ENCODE data around the gene EVPL. TPM values are rescaled to one million over a fixed set of nuclear protein-coding genes. Genes with fewer than 3 reads are reported as not detected.

Gene EVPL
- total RNA-seq, 2 donors from 2014 or later: 0.30 to 0.71 TPM

GRCh38 chr17:76054112-76054476, 27.0 kb upstream of the EVPL start:
- no peak for DNase-seq (ENCODE audit: low spot score)
- Histone ChIP-seq H3K27me3 (no peaks in the 10 kb centered on the region), H3K4me3 (no peak overlapping the region), H3K27ac (no peak overlapping the region), H3K36me3 (peaks cover 76% of the 10 kb centered on the region), H3K4me1 (peaks cover 0 to 8% of the 10 kb centered on the region in 2 donors), H3K9me3 (no peaks in the 10 kb centered on the region)
- no peak for TF ChIP-seq CTCF (IDR thresholded peaks at IDR 0.05)

GRCh38 chr17:76053246-76054111, 26.4 kb upstream of the EVPL start:
- H3K9me3 ChIP-seq: no peaks in the 10 kb centered on the region
- no peak for TF ChIP-seq CTCF (IDR thresholded peaks at IDR 0.05)
- no peaks in the 10 kb centered on the region for H3K27me3 ChIP-seq
- DNase-seq (ENCODE audit: low spot score): no peak
- H3K27ac ChIP-seq: no peak overlapping the region
- H3K4me1 ChIP-seq: peaks cover 0 to 8% of the 10 kb centered on the region in 2 donors
- H3K36me3 ChIP-seq: peaks cover 75% of the 10 kb centered on the region
- no peak overlapping the region for H3K4me3 ChIP-seq

GRCh38 chr17:76051561-76051960, 24.5 kb upstream of the EVPL start:
- no peak for DNase-seq (ENCODE audit: low spot score)
- Histone ChIP-seq H3K9me3 (no peaks in the 10 kb centered on the region), H3K4me3 (no peak overlapping the region), H3K4me1 (peaks cover 0 to 8% of the 10 kb centered on the region in 2 donors), H3K27ac (no peak overlapping the region), H3K36me3 (peaks cover 75% of the 10 kb centered on the region), H3K27me3 (no peaks in the 10 kb centered on the region)
- no peak for TF ChIP-seq CTCF (IDR thresholded peaks at IDR 0.05)

- no peak for TF ChIP-seq CTCF (IDR thresholded peaks at IDR 0.05)
- DNase-seq (ENCODE audit: low spot score): no peak
- Histone ChIP-seq H3K27ac (no peak overlapping the region), H3K36me3 (peaks cover 77% of the 10 kb centered on the region), H3K4me1 (peaks cover 0 to 8% of the 10 kb centered on the region in 2 donors), H3K4me3 (no peak overlapping the region), H3K27me3 (no peaks in the 10 kb centered on the region), H3K9me3 (no peaks in the 10 kb centered on the region)
Observed at GRCh38 chr17:76050538-76051467, 23.7 kb upstream of the EVPL start.

- Histone ChIP-seq H3K9me3 (no peaks in the 10 kb centered on the region), H3K4me1 (peaks cover 0 to 8% of the 10 kb centered on the region in 2 donors), H3K27me3 (no peaks in the 10 kb centered on the region), H3K36me3 (peaks cover 77% of the 10 kb centered on the region), H3K27ac (no peak overlapping the region), H3K4me3 (no peak overlapping the region)
- DNase-seq (ENCODE audit: low spot score): no peak
- TF ChIP-seq CTCF (IDR thresholded peaks at IDR 0.05): no peak
Observed at GRCh38 chr17:76049836-76050537, 22.9 kb upstream of the EVPL start.
